ENCODE data around the gene PGD. TPM values are rescaled to one million over a fixed set of nuclear protein-coding genes. Genes with fewer than 3 reads are reported as not detected.

PGD gene
- total RNA-seq, result 197 and 199 TPM in 2 replicates
- long read RNA-seq, transcript PGD-201 (13 exons, 1,885 nt), result major isoform, 1,110 of 1,217 reads
- long read RNA-seq, transcript PGD-206 (2 exons, 462 nt), result minor isoform, 7 of 1,217 reads
- long read RNA-seq, partial matches to known transcripts, result 56 of 1,217 reads
- long read RNA-seq, other reads (novel, unspliced or antisense), result 44 of 1,217 reads

- no peak for TF ChIP-seq CTCF (IDR thresholded peaks at IDR 0.05)
- Mint-ChIP-seq H3K4me1 (ENCODE audit: unreplicated experiment) (peaks cover 43% of the 10 kb centered on the region), H3K9me3 (ENCODE audit: unreplicated experiment) (no peaks in the 10 kb centered on the region), H3K36me3 (ENCODE audit: unreplicated experiment) (peaks cover 16% of the 10 kb centered on the region), H3K27me3 (ENCODE audit: unreplicated experiment) (no peaks in the 10 kb centered on the region), H3K27ac (ENCODE audit: unreplicated experiment) (peak within 1 kb of the TSS; percentile 90), H3K4me3 (ENCODE audit: unreplicated experiment) (peak within 1 kb of the TSS; percentile 91)
- peak; percentile 99 for DNase-seq (ENCODE audit: extremely low spot score, unreplicated experiment)
Observed at GRCh38 chr1:10398734-10399443, at the start of gene PGD. TSS of gene PGD (plus strand) at chr1:10399064. CDS start at chr1:10399118, 54 bp downstream.

GRCh38 chr1:10353282-10353681 is 45.6 kb upstream of the PGD start:
- Mint-ChIP-seq H3K36me3 (ENCODE audit: unreplicated experiment) (peaks cover 15% of the 10 kb centered on the region), H3K4me3 (ENCODE audit: unreplicated experiment) (peak overlapping the region; percentile 23), H3K27me3 (ENCODE audit: unreplicated experiment) (no peaks in the 10 kb centered on the region), H3K9me3 (ENCODE audit: unreplicated experiment) (no peaks in the 10 kb centered on the region), H3K27ac (ENCODE audit: unreplicated experiment) (peak overlapping the region; percentile 79), H3K4me1 (ENCODE audit: unreplicated experiment) (peaks cover 9% of the 10 kb centered on the region)
- no peak for TF ChIP-seq CTCF (IDR thresholded peaks at IDR 0.05)
- no peak for DNase-seq (ENCODE audit: extremely low spot score, unreplicated experiment)

GRCh38 chr1:10353693-10354092 is 45.2 kb upstream of the PGD start:
- Mint-ChIP-seq H3K27me3 (ENCODE audit: unreplicated experiment) (no peaks in the 10 kb centered on the region), H3K4me3 (ENCODE audit: unreplicated experiment) (peak overlapping the region; percentile 23), H3K4me1 (ENCODE audit: unreplicated experiment) (peaks cover 9% of the 10 kb centered on the region), H3K27ac (ENCODE audit: unreplicated experiment) (peak overlapping the region; percentile 79), H3K9me3 (ENCODE audit: unreplicated experiment) (no peaks in the 10 kb centered on the region), H3K36me3 (ENCODE audit: unreplicated experiment) (peaks cover 12% of the 10 kb centered on the region)
- no peak for TF ChIP-seq CTCF (IDR thresholded peaks at IDR 0.05)
- no peak for DNase-seq (ENCODE audit: extremely low spot score, unreplicated experiment)

GRCh38 chr1:10360045-10360444 is 38.8 kb upstream of the PGD start:
- no peaks in the 10 kb centered on the region for H3K27me3 Mint-ChIP-seq (ENCODE audit: unreplicated experiment)
- no peak overlapping the region for H3K4me3 Mint-ChIP-seq (ENCODE audit: unreplicated experiment)
- DNase-seq (ENCODE audit: extremely low spot score, unreplicated experiment), result no peak
- H3K4me1 Mint-ChIP-seq (ENCODE audit: unreplicated experiment), result no peaks in the 10 kb centered on the region
- peaks cover 22% of the 10 kb centered on the region for H3K36me3 Mint-ChIP-seq (ENCODE audit: unreplicated experiment)
- TF ChIP-seq CTCF (IDR thresholded peaks at IDR 0.05), result no peak
- no peaks in the 10 kb centered on the region for H3K9me3 Mint-ChIP-seq (ENCODE audit: unreplicated experiment)
- H3K27ac Mint-ChIP-seq (ENCODE audit: unreplicated experiment), result no peak overlapping the region

- peaks cover 30% of the 10 kb centered on the region for H3K36me3 Mint-ChIP-seq (ENCODE audit: unreplicated experiment)
Observed at GRCh38 chr1:10361515-10361914, 37.3 kb upstream of the PGD start.

More at GRCh38 chr1:10361515-10361914, 37.3 kb upstream of the PGD start:
- no peak overlapping the region for H3K4me3 Mint-ChIP-seq (ENCODE audit: unreplicated experiment)
- no peak overlapping the region for H3K27ac Mint-ChIP-seq (ENCODE audit: unreplicated experiment)
- no peak for DNase-seq (ENCODE audit: extremely low spot score, unreplicated experiment)
- no peak for TF ChIP-seq CTCF (IDR thresholded peaks at IDR 0.05)
- no peaks in the 10 kb centered on the region for H3K27me3 Mint-ChIP-seq (ENCODE audit: unreplicated experiment)
- no peaks in the 10 kb centered on the region for H3K4me1 Mint-ChIP-seq (ENCODE audit: unreplicated experiment)
- no peaks in the 10 kb centered on the region for H3K9me3 Mint-ChIP-seq (ENCODE audit: unreplicated experiment)

All from osteocyte (in vitro differentiated cells).